Ishikawa (cell line): Measurements from ENCODE around the gene MLC1.

Source experiments
- CEBPB ChIP-seq: IDR thresholded peaks from 2 replicates; pipeline ENCODE4 v1.6.1; 2012
- CREB1 ChIP-seq: IDR thresholded peaks from 2 replicates; pipeline ENCODE4 v1.6.1; 2012; ENCODE audit warnings: low read depth
- EGR1 ChIP-seq: IDR thresholded peaks from 2 replicates; pipeline ENCODE4 v1.6.1; 2012
- EP300 ChIP-seq: IDR thresholded peaks from 2 replicates; pipeline ENCODE4 v1.6.1; 2012; ENCODE audit warnings: borderline replicate concordance
- FOXM1 ChIP-seq: IDR thresholded peaks from 2 replicates; pipeline ENCODE4 v1.6.1; 2012; ENCODE audit warnings: low read depth, borderline replicate concordance
- NFIC ChIP-seq: IDR thresholded peaks from 2 replicates; pipeline ENCODE4 v1.6.1; 2012
- RAD21 ChIP-seq: IDR thresholded peaks from 2 replicates; pipeline ENCODE4 v1.6.1; 2012; ENCODE audit warnings: low read depth
- TAF1 ChIP-seq: IDR thresholded peaks from 2 replicates; pipeline ENCODE4 v1.6.1; 2012; ENCODE audit warnings: low read depth, mild to moderate bottlenecking
- TCF12 ChIP-seq: IDR thresholded peaks from 2 replicates; pipeline ENCODE4 v1.6.1; 2012; ENCODE audit warnings: low read depth
- TEAD4 ChIP-seq: IDR thresholded peaks from 2 replicates; pipeline ENCODE4 v1.6.1; 2012
- USF1 ChIP-seq: IDR thresholded peaks from 2 replicates; pipeline ENCODE4 v1.6.1; 2012
- YY1 ChIP-seq: IDR thresholded peaks from 2 replicates; pipeline ENCODE4 v1.6.1; 2012; ENCODE audit warnings: low read depth
- ZBTB7A ChIP-seq: IDR thresholded peaks from 2 replicates; pipeline ENCODE4 v1.6.1; 2012; ENCODE audit warnings: low read depth
- TF ChIP-seq, protein P1 (sequence below): IDR thresholded peaks from 2 replicates; pipeline ENCODE4 v1.6.1; 2012
- TF ChIP-seq, protein P2 (sequence below): IDR thresholded peaks from 2 replicates; pipeline ENCODE4 v1.6.1; 2012; ENCODE audit warnings: low read depth, mild to moderate bottlenecking

Gene MLC1

DNA sequence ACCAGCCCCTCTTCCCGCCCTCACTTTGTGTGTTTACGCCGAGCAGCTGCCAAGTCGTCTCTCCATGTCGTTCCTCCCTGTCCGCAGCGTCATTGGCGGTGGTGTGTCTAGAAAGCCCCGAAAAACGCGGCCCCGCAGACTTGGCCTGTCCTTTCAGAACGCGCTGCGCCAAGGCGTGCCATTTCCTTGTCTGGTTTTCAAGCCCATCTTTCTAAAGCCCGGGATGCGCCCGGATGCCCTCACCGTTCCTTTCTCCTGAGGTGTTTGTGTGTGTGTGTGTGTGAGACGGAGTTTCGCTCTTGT, 5.1 kb upstream of the MLC1 start:
- TF ChIP-seq FOXM1 (no peak), USF1 (no peak), EP300 (no peak), CEBPB (no peak), YY1 (no peak)

GRCh38 chr22:50089682-50090411, 4.6 kb upstream of the MLC1 start, which contains the start of gene MOV10L1:
Gene MOV10L1, plus strand, starts transcription at chr22:50090006. Its CDS starts 83 bp downstream, at chr22:50090089.
- TF ChIP-seq EGR1 (peak; percentile 51), RAD21 (no peak), TEAD4 (no peak)

- TF ChIP-seq, protein P1, sequence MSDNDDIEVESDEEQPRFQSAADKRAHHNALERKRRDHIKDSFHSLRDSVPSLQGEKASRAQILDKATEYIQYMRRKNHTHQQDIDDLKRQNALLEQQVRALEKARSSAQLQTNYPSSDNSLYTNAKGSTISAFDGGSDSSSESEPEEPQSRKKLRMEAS, result no peak
- TF ChIP-seq, protein P2, sequence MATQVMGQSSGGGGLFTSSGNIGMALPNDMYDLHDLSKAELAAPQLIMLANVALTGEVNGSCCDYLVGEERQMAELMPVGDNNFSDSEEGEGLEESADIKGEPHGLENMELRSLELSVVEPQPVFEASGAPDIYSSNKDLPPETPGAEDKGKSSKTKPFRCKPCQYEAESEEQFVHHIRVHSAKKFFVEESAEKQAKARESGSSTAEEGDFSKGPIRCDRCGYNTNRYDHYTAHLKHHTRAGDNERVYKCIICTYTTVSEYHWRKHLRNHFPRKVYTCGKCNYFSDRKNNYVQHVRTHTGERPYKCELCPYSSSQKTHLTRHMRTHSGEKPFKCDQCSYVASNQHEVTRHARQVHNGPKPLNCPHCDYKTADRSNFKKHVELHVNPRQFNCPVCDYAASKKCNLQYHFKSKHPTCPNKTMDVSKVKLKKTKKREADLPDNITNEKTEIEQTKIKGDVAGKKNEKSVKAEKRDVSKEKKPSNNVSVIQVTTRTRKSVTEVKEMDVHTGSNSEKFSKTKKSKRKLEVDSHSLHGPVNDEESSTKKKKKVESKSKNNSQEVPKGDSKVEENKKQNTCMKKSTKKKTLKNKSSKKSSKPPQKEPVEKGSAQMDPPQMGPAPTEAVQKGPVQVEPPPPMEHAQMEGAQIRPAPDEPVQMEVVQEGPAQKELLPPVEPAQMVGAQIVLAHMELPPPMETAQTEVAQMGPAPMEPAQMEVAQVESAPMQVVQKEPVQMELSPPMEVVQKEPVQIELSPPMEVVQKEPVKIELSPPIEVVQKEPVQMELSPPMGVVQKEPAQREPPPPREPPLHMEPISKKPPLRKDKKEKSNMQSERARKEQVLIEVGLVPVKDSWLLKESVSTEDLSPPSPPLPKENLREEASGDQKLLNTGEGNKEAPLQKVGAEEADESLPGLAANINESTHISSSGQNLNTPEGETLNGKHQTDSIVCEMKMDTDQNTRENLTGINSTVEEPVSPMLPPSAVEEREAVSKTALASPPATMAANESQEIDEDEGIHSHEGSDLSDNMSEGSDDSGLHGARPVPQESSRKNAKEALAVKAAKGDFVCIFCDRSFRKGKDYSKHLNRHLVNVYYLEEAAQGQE, result no peak
- TF ChIP-seq NFIC (no peak), TEAD4 (no peak), TCF12 (no peak), EP300 (no peak), CREB1 (no peak), EGR1 (no peak), YY1 (no peak)
These were observed 4.0 kb upstream of the MLC1 start for GRCh38 chr22:50089231-50089630.

DNA sequence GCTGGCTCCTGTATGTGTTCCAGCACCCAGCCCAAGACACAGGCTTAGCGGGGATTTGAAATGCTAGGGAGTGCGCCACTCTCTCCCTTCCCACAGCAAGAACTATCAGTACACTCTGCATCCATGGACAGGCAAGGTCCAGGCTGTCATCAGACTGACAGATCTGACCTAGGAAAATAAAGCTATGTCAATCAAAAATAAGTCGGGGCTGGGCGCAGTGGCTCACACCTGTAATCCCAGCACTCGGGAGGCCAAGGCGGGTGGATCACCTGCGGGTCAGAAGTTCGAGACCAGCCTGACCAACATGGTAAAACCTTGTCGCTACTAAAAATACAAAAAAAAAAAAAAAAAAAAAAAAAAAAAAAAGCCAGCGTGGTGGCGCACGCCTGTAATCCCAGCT, 2.9 kb upstream of the MLC1 start:
- TF ChIP-seq EGR1 (no peak), ZBTB7A (no peak), RAD21 (no peak), CEBPB (no peak), TAF1 (no peak), FOXM1 (no peak), USF1 (no peak), NFIC (no peak), TEAD4 (no peak), EP300 (no peak), YY1 (no peak), CREB1 (no peak), TCF12 (no peak)
- TF ChIP-seq, protein P1, result no peak
- TF ChIP-seq, protein P2, result no peak

DNA sequence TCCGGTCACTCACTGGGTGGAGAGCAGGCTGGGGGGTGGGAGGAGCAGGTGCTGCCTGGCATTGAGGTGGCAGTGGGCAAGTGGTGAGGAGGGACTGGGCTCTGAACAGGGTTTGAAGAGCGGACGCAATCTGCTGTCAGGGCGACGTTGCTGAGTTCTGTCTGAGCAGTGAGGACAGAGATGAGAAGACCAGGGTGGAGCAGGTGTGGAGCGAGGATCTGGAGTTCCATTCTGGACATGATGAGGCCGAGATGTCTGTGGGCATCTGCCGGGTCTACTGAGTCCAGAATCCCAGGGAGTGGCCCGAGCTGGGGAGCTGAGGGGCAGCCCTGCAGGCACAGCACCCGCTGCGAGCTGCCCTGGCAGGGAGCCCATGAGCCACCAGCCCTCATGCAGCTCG, 2.4 kb upstream of the MLC1 start:
- TF ChIP-seq EP300 (no peak), ZBTB7A (no peak), FOXM1 (no peak), NFIC (no peak)
- TF ChIP-seq, protein P2, result no peak
